Measurements from ENCODE around the gene RTP3.
A peak's percentile ranks its signal among the peaks of the same experiment; 100 is the strongest.

The RTP3 gene

DNA sequence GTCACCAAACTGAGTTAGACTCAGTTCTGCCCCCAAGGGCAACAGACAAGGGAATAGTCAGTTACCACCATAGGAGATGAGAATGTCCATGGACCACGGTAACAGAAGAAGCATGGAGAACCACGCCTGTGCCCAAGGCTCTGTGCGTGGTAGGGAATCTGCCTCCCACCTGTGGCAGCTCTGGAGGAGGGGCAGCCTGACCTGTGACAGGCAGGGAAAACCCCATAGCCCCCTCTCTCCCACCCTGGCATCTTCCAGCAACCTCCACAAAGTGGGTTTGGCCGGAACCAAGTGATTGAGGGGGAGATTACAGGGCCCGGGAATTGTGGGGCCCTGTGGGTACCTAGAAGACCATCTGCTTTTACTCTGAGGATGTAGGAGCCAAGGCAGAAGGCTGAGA, 18.8 kb upstream of the RTP3 start:
- Mint-ChIP-seq H3K27ac (no peak overlapping the region), H3K27me3 (peaks cover 24% of the 10 kb centered on the region)
- no peak for DNase-seq (ENCODE audit: low spot score in 2 of 2)

GRCh38 chr3:46479696-46480095, 18.1 kb upstream of the RTP3 start:
- Mint-ChIP-seq H3K4me3 (no peak overlapping the region), H3K27me3 (peaks cover 23% of the 10 kb centered on the region), H3K4me1 (no peaks in the 10 kb centered on the region), H3K27ac (no peak overlapping the region), H3K36me3 (peaks cover 2% of the 10 kb centered on the region), H3K9me3 (peaks cover 5% of the 10 kb centered on the region)
- no peak for DNase-seq (ENCODE audit: low spot score in 2 of 2)
- ATAC-seq (ENCODE audit: low read depth) = no peak

More for the DNA sequence above, 18.8 kb upstream of the RTP3 start:
- Mint-ChIP-seq H3K4me1 (no peaks in the 10 kb centered on the region), H3K36me3 (peaks cover 4% of the 10 kb centered on the region), H3K4me3 (no peak overlapping the region), H3K9me3 (peaks cover 9% of the 10 kb centered on the region)
- ATAC-seq (ENCODE audit: low read depth) = no peak

- Mint-ChIP-seq H3K36me3 (no peaks in the 10 kb centered on the region), H3K4me3 (no peak overlapping the region), H3K27ac (no peak overlapping the region), H3K27me3 (peaks cover 21% of the 10 kb centered on the region), H3K4me1 (no peaks in the 10 kb centered on the region), H3K9me3 (no peaks in the 10 kb centered on the region)
- no peak for DNase-seq (ENCODE audit: low spot score in 2 of 2)
- no peak for ATAC-seq (ENCODE audit: low read depth)
Measured at GRCh38 chr3:46480491-46481195, 17.1 kb upstream of the RTP3 start.

- Mint-ChIP-seq H3K36me3 (no peaks in the 10 kb centered on the region), H3K4me1 (no peaks in the 10 kb centered on the region), H3K27ac (no peak overlapping the region), H3K27me3 (peaks cover 21% of the 10 kb centered on the region), H3K4me3 (no peak overlapping the region), H3K9me3 (no peaks in the 10 kb centered on the region)
- DNase-seq (ENCODE audit: low spot score in 2 of 2) (no peak), ATAC-seq (ENCODE audit: low read depth) (no peak)
Measured at GRCh38 chr3:46481636-46482035, 16.1 kb upstream of the RTP3 start.

DNA sequence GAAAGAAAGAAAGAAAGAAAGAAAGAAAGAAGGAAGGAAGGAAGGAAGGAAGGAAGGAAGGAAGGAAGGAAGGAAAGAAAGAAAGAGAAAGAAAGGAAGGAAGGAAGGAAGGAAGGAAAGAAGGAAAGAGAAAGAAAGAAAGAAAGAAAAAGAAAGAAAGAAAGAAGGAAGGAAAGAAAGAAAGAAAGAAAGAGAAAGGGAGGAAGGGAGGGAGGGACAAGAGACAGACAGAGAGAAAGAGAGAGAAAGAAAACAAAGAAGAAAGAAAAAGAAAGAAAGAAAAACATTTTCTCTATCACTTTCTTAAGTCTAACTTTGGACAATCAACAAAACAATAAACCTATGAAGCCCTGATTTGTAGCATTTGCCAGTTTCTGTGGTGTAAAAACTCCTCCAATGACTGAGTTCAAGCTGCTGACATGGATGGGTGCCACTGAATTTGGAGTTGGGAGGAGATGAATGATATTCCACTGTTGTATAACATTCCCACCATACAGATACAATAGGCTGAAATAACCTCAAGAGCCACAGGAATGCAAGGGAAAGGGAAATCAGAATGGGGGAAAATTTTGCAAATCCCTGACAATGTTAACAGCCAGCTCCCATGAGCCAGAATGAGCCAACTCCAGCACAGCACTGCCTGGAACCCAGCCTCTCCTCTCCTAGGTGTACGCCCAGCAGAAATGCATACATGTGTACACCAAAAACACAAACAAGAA, 15.0 kb upstream of the RTP3 start:
- ATAC-seq (ENCODE audit: low read depth) = no peak
- Mint-ChIP-seq H3K4me3 (no peak overlapping the region), H3K27me3 (peaks cover 21% of the 10 kb centered on the region), H3K36me3 (no peaks in the 10 kb centered on the region), H3K9me3 (no peaks in the 10 kb centered on the region), H3K27ac (no peak overlapping the region), H3K4me1 (no peaks in the 10 kb centered on the region)
- DNase-seq (ENCODE audit: low spot score in 2 of 2) = no peak

DNA sequence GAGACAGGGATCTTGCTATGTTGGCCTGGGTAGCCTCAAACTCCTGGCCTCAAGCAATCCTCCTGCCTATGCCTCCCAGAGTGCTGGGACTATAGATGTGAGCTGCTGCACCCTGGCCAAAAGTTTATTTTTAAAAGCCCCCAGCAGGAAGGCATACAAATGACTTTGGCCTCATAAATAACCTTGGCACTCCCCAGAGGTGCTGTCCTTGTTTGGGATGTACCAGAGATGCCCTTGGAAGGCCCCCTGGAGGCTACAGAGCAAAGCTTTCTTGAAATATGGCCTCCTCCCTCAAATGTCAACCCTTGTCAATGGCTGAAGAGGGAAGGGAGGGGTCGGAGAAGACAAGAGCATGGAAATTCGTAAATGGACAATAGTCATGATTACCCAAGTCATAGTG, 14.0 kb upstream of the RTP3 start:
- DNase-seq (ENCODE audit: low spot score in 2 of 2) = no peak
- H3K27ac Mint-ChIP-seq = no peak overlapping the region

DNA sequence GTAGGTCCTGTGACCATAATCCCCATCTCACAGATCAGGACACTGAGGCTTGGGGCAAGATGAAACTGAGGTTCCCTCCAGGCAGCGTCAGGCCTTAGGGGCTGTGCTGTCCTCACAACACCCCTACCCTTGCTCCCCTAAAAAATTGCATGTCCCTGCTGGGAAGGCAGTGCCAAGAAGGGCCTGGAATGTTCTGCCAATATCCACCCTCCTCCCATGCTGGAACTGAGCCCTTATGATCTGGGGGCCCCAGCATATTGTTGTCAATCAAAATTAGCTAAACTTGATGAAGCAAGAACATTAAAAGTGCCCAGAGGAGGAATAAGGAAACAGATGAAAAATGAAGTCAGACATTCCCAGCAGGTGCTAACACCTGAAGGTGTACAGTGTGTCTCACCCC, 13.4 kb upstream of the RTP3 start:
- H3K36me3 Mint-ChIP-seq = no peaks in the 10 kb centered on the region
- no peak for ATAC-seq (ENCODE audit: low read depth)
- H3K9me3 Mint-ChIP-seq = no peaks in the 10 kb centered on the region
- H3K4me1 Mint-ChIP-seq = peaks cover 8% of the 10 kb centered on the region
- no peak for DNase-seq (ENCODE audit: low spot score in 2 of 2)
- no peak overlapping the region for H3K27ac Mint-ChIP-seq
- H3K27me3 Mint-ChIP-seq = peaks cover 13% of the 10 kb centered on the region
- no peak overlapping the region for H3K4me3 Mint-ChIP-seq

More for the DNA sequence above, 14.0 kb upstream of the RTP3 start:
- Mint-ChIP-seq H3K4me3 (no peak overlapping the region), H3K27me3 (peaks cover 14% of the 10 kb centered on the region), H3K9me3 (no peaks in the 10 kb centered on the region), H3K36me3 (no peaks in the 10 kb centered on the region), H3K4me1 (peaks cover 4% of the 10 kb centered on the region)
- no peak for ATAC-seq (ENCODE audit: low read depth)

DNA sequence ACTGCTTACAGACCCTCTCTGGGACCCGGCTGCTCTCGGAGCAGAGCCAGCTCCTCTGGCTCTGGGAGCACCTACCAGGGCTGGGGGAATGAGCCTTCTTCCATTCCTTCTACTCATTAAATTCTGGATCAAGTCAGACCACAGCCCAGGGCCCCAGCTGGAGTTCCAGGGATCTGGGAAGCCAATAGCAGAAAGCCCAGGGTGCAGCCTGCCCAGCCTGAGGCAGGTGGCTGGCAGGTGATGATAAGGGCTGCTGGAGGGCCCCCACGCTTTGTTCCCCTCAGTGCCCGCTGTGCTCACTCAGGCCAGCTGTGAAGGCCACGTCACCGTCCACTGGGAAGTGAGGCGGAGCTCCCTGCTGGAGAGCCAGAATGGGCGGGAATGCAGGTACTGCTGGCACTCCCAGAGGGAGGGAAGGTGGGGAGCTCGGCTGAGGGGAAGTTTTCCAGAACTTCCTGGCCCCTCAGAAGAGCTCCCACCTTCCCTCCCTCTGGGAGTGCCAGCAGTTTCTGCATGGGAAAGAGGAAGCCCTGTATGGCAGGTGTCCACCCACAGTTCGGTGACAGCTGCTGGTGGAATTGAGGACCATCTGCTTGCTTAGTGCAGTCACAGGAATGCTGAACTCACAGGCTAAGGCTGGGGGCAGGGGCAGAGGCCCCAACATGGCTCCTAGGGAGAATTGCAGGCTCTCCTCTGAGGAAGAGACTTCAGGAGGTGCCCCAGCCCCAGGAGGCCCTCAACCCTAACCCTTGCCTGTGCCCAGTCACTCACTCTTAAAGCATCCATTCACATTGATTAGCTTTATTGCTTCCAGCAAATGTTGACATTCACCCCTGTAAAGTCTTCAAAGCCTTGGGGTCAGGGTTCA, 12.6 kb upstream of the RTP3 start:
- H3K4me1 Mint-ChIP-seq = peaks cover 8% of the 10 kb centered on the region
- no peak overlapping the region for H3K4me3 Mint-ChIP-seq
- H3K27ac Mint-ChIP-seq = no peak overlapping the region
- ATAC-seq (ENCODE audit: low read depth) = no peak
- no peak for DNase-seq (ENCODE audit: low spot score in 2 of 2)
- no peaks in the 10 kb centered on the region for H3K36me3 Mint-ChIP-seq
- peaks cover 10% of the 10 kb centered on the region for H3K27me3 Mint-ChIP-seq
- H3K9me3 Mint-ChIP-seq = no peaks in the 10 kb centered on the region

DNA sequence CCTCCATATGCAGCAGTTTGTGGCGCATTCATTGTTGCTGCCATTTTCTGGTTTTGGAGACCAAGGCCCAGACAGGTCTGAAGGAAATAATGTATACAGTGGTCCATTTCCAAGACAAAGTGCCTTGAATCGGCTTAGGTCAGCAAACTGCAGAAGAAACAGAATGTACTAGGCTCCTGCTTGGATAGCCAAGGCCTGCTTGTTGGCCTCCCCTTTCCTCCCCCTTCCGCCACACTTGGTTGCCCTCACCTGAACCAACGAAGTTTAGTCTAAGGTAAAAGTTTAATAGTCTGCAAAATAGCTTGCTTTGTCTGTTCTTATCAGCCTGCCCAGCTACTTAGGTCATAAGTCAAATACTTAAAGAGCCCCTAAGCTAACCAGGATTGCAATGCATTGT, 12.0 kb upstream of the RTP3 start:
- Mint-ChIP-seq H3K36me3 (no peaks in the 10 kb centered on the region), H3K9me3 (no peaks in the 10 kb centered on the region), H3K4me1 (peaks cover 8% of the 10 kb centered on the region), H3K4me3 (no peak overlapping the region), H3K27me3 (peaks cover 8% of the 10 kb centered on the region), H3K27ac (no peak overlapping the region)
- no peak for ATAC-seq (ENCODE audit: low read depth)
- DNase-seq (ENCODE audit: low spot score in 2 of 2) = no peak

DNA sequence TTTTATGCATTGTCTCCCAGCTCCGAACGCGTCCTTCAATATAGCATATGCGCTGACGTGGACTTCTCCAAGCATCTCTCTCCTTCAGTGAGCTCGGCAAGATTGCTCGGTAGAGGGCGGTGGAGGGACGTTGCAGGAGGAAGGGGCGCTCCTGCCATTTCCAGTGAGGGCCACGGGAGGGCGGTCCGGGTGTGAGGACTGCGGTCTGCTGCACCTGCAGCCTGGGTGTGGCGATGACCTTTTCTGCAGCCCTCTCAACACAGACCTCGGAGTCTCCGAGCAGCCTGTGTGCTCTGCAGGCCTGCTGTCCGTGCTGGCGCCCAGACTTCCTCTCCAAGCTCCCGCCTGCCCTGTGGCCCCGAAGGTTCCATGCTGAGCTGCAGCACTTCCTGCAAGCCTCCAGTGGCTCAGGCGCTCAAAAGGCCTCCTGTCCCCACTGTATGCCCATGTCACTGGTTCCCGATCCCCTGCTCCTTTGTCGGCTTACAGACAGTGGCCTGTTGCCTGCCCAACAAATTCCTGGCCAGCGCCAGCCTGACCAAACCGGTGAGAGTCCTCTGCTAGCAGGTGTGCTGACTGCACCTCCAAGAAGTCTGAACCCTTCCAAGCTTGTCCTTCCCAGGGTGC, 8.9 kb upstream of the RTP3 start:
- peak; percentile 98 for ATAC-seq (ENCODE audit: low read depth)
- Mint-ChIP-seq H3K4me3 (peak overlapping the region; percentile 70), H3K4me1 (peaks cover 8% of the 10 kb centered on the region), H3K27me3 (no peaks in the 10 kb centered on the region), H3K9me3 (no peaks in the 10 kb centered on the region), H3K36me3 (no peaks in the 10 kb centered on the region), H3K27ac (no peak overlapping the region)
- peak; percentile 95 to 97 for DNase-seq (ENCODE audit: low spot score in 2 of 2)

GRCh38 chr3:46489381-46489780, 8.4 kb upstream of the RTP3 start:
- ATAC-seq (ENCODE audit: low read depth) = no peak
- no peak overlapping the region for H3K4me3 Mint-ChIP-seq
- H3K27ac Mint-ChIP-seq = no peak overlapping the region
- no peaks in the 10 kb centered on the region for H3K36me3 Mint-ChIP-seq
- peaks cover 8% of the 10 kb centered on the region for H3K4me1 Mint-ChIP-seq
- H3K9me3 Mint-ChIP-seq = no peaks in the 10 kb centered on the region
- DNase-seq (ENCODE audit: low spot score in 2 of 2) = no peak
- H3K27me3 Mint-ChIP-seq = no peaks in the 10 kb centered on the region

GRCh38 chr3:46489875-46490274, 7.9 kb upstream of the RTP3 start:
- ATAC-seq (ENCODE audit: low read depth) = no peak
- H3K27ac Mint-ChIP-seq = no peak overlapping the region
- no peaks in the 10 kb centered on the region for H3K27me3 Mint-ChIP-seq
- no peak overlapping the region for H3K4me3 Mint-ChIP-seq
- no peaks in the 10 kb centered on the region for H3K9me3 Mint-ChIP-seq
- H3K4me1 Mint-ChIP-seq = peaks cover 8% of the 10 kb centered on the region
- H3K36me3 Mint-ChIP-seq = no peaks in the 10 kb centered on the region
- no peak for DNase-seq (ENCODE audit: low spot score in 2 of 2)

- ATAC-seq (ENCODE audit: low read depth) = no peak
- Mint-ChIP-seq H3K9me3 (no peaks in the 10 kb centered on the region), H3K27me3 (no peaks in the 10 kb centered on the region), H3K36me3 (no peaks in the 10 kb centered on the region), H3K4me3 (no peak overlapping the region), H3K27ac (no peak overlapping the region), H3K4me1 (peaks cover 8% of the 10 kb centered on the region)
- DNase-seq (ENCODE audit: low spot score in 2 of 2) = no peak
Measured at GRCh38 chr3:46490338-46491084, 7.3 kb upstream of the RTP3 start.

Data from memory B cell (primary cell).